Retinal pigment epithelial cell (primary cell): ENCODE results near the gene MAP7D2.
A peak's percentile ranks its signal among the peaks of the same experiment; 100 is the strongest.

Experiments used
- DNase-seq: peaks from one replicate; pipeline ENCODE4 v3.0.0-alpha.2; 2010; ENCODE audit warnings: low read depth
- H3K4me3 ChIP-seq: 2 replicates; pipeline ENCODE4 v1.5.1; 2011; ENCODE audit warnings: mild to moderate bottlenecking, low read length, control low read depth, moderate library complexity
- CTCF ChIP-seq: conservative IDR thresholded peaks from 2 replicates; pipeline ENCODE4 v1.5.1; 2011; ENCODE audit warnings: low read depth, low read length, control low read depth, inconsistent platforms

MAP7D2 gene

GRCh38 chrX:20060961-20061748, 55.6 kb downstream of the MAP7D2 start:
- no peak overlapping the region for H3K4me3 ChIP-seq
- DNase-seq, result no peak
- TF ChIP-seq CTCF, result no peak

GRCh38 chrX:20059467-20060128, 57.1 kb downstream of the MAP7D2 start:
- no peak for TF ChIP-seq CTCF
- no peak for DNase-seq
- H3K4me3 ChIP-seq, result no peak overlapping the region

- no peak overlapping the region for H3K4me3 ChIP-seq
- no peak for DNase-seq
- no peak for TF ChIP-seq CTCF
These were observed 59.2 kb downstream of the MAP7D2 start for GRCh38 chrX:20057479-20057878.

GRCh38 chrX:20056704-20057103, 60.0 kb downstream of the MAP7D2 start:
- DNase-seq, result peak; percentile 30
- H3K4me3 ChIP-seq, result no peak overlapping the region
- no peak for TF ChIP-seq CTCF

- no peak for DNase-seq
- no peak for TF ChIP-seq CTCF
These were observed 63.2 kb downstream of the MAP7D2 start for GRCh38 chrX:20053537-20053936.

GRCh38 chrX:20046864-20047263, 69.8 kb downstream of the MAP7D2 start:
- no peak for DNase-seq
- no peak for TF ChIP-seq CTCF
- H3K4me3 ChIP-seq, result no peak overlapping the region

More at GRCh38 chrX:20053537-20053936, 63.2 kb downstream of the MAP7D2 start:
- H3K4me3 ChIP-seq, result no peak overlapping the region

- no peak for DNase-seq
- no peak overlapping the region for H3K4me3 ChIP-seq
- no peak for TF ChIP-seq CTCF
These were observed 70.5 kb downstream of the MAP7D2 start for GRCh38 chrX:20046223-20046622.
